Measurements from ENCODE around the gene PEMT.

The PEMT gene

GRCh38 chr17:17528696-17529652 is 62.5 kb downstream of the PEMT start:
- no peak for FAIRE-seq

DNA sequence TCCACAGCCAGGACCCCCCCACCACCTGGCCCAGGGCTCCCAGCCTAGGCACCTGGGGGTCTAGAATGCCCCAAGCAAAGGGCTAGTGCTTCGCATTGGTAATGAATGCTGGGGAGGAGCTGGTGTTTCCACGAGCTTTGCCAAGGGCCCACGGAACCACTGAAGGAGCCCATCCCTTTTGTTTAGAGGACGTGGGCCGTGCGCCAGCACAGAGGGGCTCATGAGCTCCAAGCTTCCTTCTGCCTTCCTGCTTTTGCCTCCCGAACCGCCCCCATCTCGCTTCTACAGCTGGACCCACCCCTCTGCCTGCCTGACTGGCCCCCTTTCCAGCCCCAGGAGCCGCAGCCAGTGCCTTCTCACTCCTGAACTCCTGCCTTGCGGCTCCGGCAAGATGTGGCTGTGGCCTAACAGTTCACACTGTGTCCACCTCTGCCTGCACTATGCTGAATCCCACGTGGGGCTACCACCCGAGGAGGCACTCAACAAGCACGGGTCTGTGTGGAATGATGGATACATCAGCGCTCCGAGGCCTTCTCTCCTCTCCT is 63.5 kb downstream of the PEMT start:
- no peak for FAIRE-seq

GRCh38 chr17:17527534-17527933 is 64.0 kb downstream of the PEMT start:
- FAIRE-seq: no peak

DNA sequence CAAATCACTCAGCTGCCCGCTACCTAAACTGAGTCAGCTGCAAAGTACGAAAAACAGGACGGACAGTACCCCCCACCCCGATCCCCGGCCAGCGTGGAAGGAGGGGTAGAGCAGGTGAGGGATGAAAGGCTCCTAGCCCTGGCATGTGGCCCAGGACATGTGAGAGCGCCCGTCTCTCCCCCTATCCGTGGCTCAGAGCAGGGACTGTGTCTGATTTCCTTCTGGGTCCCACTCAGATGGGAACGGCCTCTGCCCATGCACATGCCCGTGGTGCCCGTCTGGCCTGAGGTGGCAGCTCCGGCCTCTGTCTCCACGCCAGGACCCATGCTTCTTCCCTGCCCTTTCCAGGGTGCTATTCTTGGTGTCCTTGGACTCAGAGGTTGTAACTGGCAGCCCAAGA is 65.1 kb downstream of the PEMT start:
- no peak for FAIRE-seq

DNA sequence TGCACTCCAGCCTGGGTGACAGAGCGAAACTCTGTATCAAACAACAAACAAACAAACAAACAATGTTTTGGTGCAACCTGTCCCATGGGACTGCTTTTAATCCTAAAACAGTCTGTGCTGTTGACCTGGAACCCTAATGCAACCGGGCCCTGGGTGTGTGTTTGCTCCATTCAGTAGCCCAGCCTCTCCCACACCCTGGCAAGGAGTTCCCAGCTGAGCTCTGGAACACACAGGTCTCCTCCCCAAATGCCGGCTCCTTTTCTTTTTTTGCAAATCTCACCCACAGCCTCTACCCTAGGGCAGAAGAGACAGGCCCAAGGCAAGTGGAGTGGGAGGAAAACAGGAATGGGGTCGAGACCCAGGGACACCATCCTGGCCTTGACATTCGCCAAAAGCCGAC is 65.6 kb downstream of the PEMT start:
- FAIRE-seq: no peak

DNA sequence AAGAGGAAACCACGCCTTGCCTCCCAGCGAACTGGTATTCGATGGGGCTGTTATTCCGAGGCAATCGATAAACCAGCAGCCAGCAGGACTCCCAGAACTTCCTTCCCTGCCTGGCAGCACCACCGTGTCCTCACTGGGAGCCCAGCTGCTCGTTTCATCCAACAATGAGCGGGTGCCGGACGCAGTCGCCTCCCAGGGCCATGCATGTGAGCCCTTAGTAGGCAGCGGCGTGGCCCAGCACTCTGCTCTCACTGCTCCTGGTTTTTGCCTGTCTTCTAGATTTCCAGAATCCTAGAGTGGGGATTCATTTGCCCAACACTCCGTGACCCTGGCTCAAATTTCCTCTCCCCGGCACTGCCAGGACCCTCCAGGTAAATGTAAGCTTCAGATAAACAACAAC is 66.2 kb downstream of the PEMT start:
- no peak for FAIRE-seq

DNA sequence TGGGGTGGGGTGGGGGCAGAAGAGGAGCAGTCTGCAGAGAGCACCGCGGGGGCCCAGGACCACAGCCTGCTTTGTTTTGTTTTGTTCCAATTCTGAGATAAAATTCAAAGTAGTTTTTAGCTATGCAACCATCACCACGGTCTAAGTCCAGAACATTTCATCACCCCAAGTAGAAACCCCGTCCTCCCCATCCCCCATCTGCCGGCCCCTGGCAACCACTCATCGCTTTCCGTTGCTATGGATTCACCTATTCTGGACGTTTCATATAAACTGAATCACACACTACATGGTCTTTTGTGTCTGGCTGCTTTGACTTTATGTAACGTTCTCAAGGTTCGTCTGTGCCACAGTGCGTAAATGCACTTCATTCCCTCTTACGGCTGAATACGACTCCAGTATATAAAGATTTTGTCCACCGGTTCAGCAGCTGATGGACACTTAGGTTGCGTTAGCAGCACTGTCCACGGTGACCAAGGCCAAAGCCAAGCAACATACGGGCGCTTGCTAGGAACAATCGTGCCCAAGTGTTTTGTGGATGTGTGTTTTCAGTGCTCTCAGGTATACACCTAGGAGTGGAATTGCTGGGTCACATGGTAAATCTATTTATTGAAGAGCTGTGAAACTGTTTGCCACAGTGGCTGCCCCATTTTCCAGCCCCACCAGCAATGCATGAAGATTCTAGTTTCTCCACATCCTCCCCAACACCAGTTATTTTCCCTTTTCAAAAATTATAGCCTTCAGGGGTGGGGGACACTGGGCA is 67.6 kb downstream of the PEMT start:
- no peak for FAIRE-seq

- no peak for FAIRE-seq
These were observed 68.3 kb downstream of the PEMT start for GRCh38 chr17:17523001-17523730.

DNA sequence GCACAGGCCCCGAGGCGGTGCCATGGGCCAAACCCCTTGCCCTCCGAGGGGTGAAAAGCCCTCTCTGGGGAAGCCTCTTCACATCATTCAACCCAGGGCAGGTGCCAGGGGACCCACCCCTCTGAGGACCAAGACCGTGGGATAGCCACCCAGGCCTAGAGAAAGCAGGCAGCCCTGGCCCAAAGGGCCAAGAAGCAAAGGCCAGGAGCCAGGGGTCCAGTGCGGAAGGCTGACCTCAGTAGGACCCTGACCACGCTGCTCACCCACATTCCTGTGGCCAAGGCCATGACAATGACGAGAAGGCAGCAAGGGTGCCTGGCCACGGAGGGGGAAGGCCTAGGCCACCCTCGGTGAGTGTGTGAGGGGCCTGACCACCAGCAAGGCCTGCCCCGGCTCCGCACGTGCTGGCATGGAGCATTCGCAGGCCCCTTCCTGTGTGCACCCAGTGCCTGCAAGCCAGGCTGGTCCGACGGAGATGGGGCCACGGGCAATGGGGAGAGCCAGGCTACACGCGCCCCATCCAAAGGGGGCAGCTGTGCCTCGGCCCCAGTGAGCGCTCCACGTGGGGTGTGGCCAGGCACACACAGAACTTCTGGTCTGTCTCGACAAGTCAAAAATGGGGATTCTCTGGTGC is 70.8 kb downstream of the PEMT start:
- FAIRE-seq: no peak

GRCh38 chr17:17519886-17520285 is 71.6 kb downstream of the PEMT start:
- FAIRE-seq: no peak

DNA sequence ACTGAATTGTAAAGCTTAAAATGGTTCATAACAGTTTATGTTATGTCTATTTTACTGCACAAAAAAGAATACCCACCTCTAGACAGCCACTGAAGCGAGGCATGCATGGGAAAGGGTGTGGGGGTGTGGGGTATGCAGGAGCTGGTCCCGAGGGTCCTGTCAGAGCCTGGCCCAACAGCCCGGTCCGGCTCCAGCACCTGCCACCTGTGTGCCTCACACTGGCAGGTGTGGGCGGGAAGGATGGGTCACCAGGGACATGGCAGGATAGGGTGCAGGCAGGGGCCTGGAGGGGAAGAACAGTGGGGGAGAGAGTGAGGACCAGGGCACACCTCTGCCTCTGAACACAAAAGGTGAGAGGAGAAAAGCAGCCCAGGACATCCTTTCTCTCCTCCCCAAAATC is 72.6 kb downstream of the PEMT start:
- no peak for FAIRE-seq

- no peak for FAIRE-seq
These were observed 73.5 kb downstream of the PEMT start for GRCh38 chr17:17518014-17518413.

GRCh38 chr17:17516941-17517720 is 74.4 kb downstream of the PEMT start:
- FAIRE-seq: no peak

DNA sequence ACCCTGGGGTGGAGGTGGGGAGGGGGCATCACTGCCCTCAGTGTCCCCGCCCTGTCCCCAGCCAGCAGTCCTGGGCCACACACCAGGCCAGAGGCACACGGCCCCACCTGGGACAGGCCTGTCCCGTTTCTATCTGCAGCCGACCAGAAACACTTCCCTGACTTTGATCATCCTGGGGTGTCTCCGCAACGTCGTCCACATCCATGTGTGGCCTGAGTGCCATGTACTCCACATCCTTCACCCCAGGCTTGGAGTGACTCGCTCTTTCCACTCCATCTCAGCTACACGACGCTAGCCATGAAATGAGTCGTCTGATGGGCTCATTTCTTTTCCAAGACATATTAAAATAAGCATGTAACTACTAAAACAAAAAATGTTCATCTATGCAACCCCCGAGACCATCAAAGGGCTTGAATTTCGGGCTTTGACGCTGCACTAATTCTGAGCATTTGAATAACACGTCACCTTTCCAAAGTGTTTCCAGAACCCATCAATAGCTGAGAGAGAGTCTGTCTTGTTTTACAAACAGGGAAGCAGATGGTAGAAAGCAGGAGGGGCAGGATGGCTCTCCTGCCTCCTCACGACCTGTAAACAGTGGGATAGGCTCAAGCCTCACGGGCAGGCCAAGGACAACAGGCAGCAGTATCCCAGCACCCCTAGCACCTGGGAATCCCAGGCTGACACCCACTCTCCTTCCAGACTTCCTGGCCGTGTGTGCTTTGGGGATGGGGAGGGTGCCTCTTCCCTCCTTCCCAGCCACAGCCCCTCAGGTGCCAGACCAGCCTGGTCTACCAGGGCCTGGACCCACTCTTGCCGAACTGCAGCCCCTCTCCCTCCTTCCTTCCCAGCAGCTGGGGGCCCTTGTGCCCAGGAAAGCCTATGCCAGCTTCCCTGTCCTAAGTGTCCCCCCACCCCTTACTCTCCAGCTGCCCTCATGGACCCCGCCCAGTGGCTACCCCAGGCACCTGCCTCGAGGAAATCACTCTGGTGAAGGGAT is 75.3 kb downstream of the PEMT start:
- no peak for FAIRE-seq

DNA sequence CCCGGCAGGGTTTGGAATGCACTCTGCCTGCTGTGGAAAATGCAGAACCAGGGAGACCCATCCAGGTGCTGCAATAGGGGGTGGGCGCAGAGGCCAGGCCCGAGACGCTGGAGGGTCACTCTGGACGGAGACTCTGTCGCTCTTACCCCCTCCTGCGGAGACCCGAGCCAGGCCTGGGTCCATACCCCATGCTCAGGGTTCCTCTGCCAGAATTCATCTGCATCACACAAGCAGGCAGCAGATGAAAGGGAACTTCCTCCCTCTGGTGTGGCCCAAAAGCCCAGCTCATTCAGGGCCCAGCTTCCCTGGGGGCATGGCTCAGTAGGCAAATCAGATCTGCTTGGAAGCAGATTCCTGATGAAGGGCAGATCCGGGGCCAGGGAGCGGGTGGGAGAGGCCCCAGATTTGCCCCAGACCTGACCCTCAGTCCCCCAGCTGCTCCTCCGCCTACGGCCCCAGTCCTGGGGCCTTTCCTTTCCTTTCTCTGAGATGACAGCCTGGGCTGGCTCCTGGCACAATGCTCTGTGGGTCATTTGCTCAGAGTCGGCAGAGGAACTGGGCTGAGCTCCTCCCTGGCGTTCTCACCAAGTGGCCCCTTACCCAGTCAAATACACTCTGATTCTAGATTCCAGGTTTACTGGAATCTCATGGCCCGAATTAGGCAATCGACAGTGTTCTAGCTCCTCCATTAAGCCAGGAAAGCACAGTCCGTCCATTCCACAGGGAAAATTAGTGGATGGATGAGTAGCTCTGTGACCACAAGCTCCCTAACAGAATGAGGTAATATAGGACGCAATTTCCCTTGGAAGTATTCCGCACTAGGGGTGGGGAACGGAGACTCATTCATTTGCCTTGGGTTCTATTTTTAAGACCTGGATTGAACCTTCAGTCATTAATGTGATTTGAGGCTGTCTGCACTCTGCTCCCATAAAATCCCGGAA is 76.2 kb downstream of the PEMT start:
- FAIRE-seq: no peak

- no peak for FAIRE-seq
These were observed 77.0 kb downstream of the PEMT start for GRCh38 chr17:17514361-17514992.

DNA sequence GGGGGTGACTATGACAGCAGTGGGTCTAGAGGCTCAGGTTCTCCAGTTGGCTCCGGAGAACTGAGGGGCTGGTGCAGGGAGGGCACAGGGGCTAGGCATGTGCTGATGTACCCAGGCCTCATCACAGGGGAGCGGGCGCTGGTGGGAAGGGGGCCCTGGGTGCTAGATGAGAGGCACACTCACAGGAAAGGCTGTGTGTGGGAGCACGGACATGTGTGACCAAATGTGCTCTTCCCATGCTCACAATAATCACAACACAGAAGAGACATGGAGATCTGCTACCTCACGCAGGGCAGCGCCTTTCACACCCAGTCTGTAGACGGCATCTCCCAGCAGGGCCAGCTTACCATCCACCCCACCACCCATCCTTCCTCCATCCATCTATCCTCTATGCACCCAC is 77.9 kb downstream of the PEMT start:
- FAIRE-seq: no peak

DNA sequence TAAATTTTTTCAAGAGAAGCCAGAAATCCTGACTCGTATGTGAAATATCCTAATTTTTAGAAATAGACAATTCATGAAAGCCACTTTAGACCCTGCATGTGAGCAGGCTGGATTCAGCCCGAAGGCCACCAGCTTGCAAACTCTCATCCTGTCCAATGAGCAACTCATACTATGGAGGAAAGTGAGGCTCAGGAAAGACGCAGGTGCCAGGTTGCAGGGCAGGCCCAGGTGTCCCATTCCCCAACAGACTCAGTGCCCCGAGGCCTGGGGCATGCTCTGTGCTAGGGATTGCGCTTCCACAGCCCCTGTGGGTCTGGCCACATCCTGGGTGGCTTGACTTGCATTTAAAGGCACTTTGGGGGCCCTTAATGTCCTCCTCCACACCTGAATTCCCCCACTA is 78.6 kb downstream of the PEMT start:
- no peak for FAIRE-seq

All from colon (tissue), 2 donors.